Measurements from ENCODE around the gene LAYN. TPM values are rescaled to one million over a fixed set of nuclear protein-coding genes. Genes with fewer than 3 reads are reported as not detected.

LAYN gene
- total RNA-seq, 4 donors from 2014 or later, result 12.0 to 47.1 (median 18.5) TPM

- H3K4me1 ChIP-seq, result no peaks in the 10 kb centered on the region
- WGBS, result 100% methylated on average over 2 of the region's 2 CpGs
- no peak overlapping the region for H3K27ac ChIP-seq (replicated peaks in 1 of 4)
- H3K27me3 ChIP-seq, result peaks cover 0 to 3% (median 0%) of the 10 kb centered on the region in 4 donors
- H3K36me3 ChIP-seq, result no peaks in the 10 kb centered on the region
- TF ChIP-seq CTCF (IDR thresholded peaks at IDR 0.05), result no peak
- H3K4me3 ChIP-seq, result no peak overlapping the region
- DNase-seq (ENCODE audit: extremely low spot score), result no peak
- H3K9me3 ChIP-seq, result no peaks in the 10 kb centered on the region
- intact Hi-C loops (cut with DNase I), result no loop called here
These were observed 17.2 kb upstream of the LAYN start for GRCh38 chr11:111523343-111523742.

DNA sequence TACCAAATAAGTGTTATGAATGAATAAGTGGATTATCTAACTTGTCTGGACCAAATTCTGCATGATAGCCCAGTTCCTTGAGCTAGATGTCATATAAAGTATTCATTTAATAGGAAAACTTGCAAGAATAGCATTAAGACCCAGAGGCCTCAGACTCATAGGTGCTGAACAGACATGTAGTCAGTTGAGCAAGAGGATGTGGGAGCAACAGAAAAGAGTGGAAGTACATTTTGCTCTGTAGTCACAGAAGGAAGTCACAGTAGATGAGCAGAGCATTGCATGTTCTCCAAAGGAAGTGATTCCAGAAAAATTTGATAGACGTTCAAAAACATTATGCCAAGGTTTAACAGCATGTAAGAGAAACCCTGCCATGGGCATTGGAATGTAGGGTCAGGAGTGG is 16.5 kb upstream of the LAYN start:
- DNase-seq (ENCODE audit: extremely low spot score), result no peak
- intact Hi-C loops (cut with DNase I), result no loop called here
- Histone ChIP-seq H3K4me1 (no peaks in the 10 kb centered on the region), H3K36me3 (no peaks in the 10 kb centered on the region), H3K9me3 (no peaks in the 10 kb centered on the region), H3K4me3 (no peak overlapping the region), H3K27me3 (peaks cover 0 to 3% (median 0%) of the 10 kb centered on the region in 4 donors), H3K27ac (replicated peaks in 1 of 4) (no peak overlapping the region)
- WGBS, result 56% methylated on average over 1 of the region's 1 CpG
- TF ChIP-seq EP300 (IDR thresholded peaks at IDR 0.05), result no peak
- no peak for TF ChIP-seq POLR2A (IDR thresholded peaks at IDR 0.05; ENCODE audit: low read depth)
- TF ChIP-seq POLR2AphosphoS5 (IDR thresholded peaks at IDR 0.05), result no peak
- TF ChIP-seq CTCF (IDR thresholded peaks at IDR 0.05), result no peak

- WGBS, result 88% methylated on average over 1 of the region's 1 CpG
- H3K4me3 ChIP-seq, result no peak overlapping the region
- intact Hi-C loops (cut with DNase I), result no loop called here
- no peak for DNase-seq (ENCODE audit: extremely low spot score)
- H3K27ac ChIP-seq (replicated peaks in 1 of 4), result no peak overlapping the region
- no peaks in the 10 kb centered on the region for H3K4me1 ChIP-seq
- peaks cover 0 to 3% (median 0%) of the 10 kb centered on the region in 4 donors for H3K27me3 ChIP-seq
- H3K9me3 ChIP-seq, result no peaks in the 10 kb centered on the region
- H3K36me3 ChIP-seq, result no peaks in the 10 kb centered on the region
- TF ChIP-seq EP300 (IDR thresholded peaks at IDR 0.05) (no peak), POLR2A (IDR thresholded peaks at IDR 0.05; ENCODE audit: low read depth) (no peak), POLR2AphosphoS5 (IDR thresholded peaks at IDR 0.05) (no peak), CTCF (IDR thresholded peaks at IDR 0.05) (no peak)
These were observed 15.1 kb upstream of the LAYN start for GRCh38 chr11:111525456-111525855.

- WGBS, result 87% methylated on average over 1 of the region's 1 CpG
- intact Hi-C loops (cut with DNase I), result no loop called here
These were observed 14.0 kb upstream of the LAYN start for GRCh38 chr11:111526501-111526900.

More at GRCh38 chr11:111526501-111526900, 14.0 kb upstream of the LAYN start:
- H3K9me3 ChIP-seq, result no peaks in the 10 kb centered on the region
- H3K27me3 ChIP-seq, result peaks cover 0 to 3% (median 0%) of the 10 kb centered on the region in 4 donors
- H3K27ac ChIP-seq (replicated peaks in 1 of 4), result no peak overlapping the region
- TF ChIP-seq CTCF (IDR thresholded peaks at IDR 0.05), result no peak
- no peak for TF ChIP-seq POLR2AphosphoS5 (IDR thresholded peaks at IDR 0.05)
- no peak for TF ChIP-seq EP300 (IDR thresholded peaks at IDR 0.05)
- TF ChIP-seq POLR2A (IDR thresholded peaks at IDR 0.05; ENCODE audit: low read depth), result no peak
- no peaks in the 10 kb centered on the region for H3K36me3 ChIP-seq
- no peak for DNase-seq (ENCODE audit: extremely low spot score)
- H3K4me1 ChIP-seq, result no peaks in the 10 kb centered on the region
- H3K4me3 ChIP-seq, result no peak overlapping the region

Measured in esophagus muscularis mucosa (tissue), 4 donors.